Stimulated activated naive CD4-positive, alpha-beta T cell treated with Interleukin-2 at 50 U/mL for 16 hours (primary cell): ENCODE results near the gene PPP4C.
A peak's percentile ranks its signal among the peaks of the same experiment; 100 is the strongest.

Experiments
- DNase-seq: peaks from one replicate; lab custom pipeline; 2025; lab: John Stamatoyannopoulos, UW

Gene PPP4C

GRCh38 chr16:30082545-30083090 is 6.8 kb downstream of the PPP4C start:
- DNase-seq = no peak

DNA sequence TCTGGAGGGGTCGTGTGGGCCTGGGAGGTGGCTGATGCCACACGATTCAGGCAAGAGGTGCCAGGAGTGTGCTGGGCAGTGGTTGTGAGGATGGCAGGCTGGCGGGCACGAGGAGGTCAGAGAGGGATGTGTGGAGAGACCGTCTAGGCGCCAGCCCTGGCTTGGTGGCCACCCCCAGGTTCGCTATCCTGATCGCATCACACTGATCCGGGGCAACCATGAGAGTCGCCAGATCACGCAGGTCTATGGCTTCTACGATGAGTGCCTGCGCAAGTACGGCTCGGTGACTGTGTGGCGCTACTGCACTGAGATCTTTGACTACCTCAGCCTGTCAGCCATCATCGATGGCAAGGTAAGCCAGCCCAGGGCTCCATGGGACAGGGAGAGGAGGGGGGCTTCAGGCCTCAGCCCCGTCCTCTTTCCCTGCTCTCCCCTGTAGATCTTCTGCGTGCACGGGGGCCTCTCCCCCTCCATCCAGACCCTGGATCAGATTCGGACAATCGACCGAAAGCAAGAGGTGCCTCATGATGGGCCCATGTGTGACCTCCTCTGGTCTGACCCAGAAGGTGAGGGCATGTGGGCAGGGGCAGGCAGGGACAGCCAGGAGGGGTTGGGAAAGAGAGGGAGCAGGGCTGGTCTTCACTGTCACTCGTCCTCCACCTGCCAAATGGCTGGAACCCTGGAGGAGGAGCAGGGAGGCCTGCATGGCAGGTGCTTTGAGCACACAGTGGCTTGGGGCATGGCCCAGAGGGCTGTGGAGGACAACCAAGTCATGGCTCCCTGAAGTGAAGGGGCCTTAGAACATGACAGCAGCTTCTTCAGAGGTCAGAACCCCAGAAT is 7.6 kb downstream of the PPP4C start:
- no peak for DNase-seq

DNA sequence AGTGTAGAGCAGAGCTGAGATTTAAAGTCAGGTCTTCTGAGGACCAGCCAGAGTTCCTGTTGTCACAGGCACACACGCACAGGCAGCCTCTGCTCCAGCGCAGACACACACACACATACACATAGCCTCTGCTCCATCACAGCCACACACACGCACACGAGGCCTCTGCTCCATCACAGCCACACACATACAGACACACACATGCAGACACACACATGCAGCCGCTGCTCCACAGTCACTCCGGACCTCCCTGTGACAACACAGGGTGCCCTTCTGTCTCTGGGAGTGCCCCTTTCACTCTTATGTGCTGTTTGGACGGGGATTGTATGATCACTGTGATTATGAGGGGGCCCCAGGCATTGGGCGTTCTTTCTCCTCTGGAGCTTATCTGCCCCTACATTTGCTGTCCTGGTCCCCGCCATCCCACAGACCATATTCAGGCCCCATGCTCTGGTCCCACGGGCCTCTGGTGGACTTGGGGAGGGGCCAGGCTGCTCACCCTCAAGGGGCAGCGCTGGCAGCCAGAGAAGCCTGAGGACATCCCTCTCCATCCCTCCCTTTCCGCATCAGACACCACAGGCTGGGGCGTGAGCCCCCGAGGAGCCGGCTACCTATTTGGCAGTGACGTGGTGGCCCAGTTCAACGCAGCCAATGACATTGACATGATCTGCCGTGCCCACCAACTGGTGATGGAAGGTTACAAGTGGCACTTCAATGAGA is 8.5 kb downstream of the PPP4C start:
- DNase-seq = no peak

- no peak for DNase-seq
Measured at GRCh38 chr16:30084816-30085159, 9.0 kb downstream of the PPP4C start.

DNA sequence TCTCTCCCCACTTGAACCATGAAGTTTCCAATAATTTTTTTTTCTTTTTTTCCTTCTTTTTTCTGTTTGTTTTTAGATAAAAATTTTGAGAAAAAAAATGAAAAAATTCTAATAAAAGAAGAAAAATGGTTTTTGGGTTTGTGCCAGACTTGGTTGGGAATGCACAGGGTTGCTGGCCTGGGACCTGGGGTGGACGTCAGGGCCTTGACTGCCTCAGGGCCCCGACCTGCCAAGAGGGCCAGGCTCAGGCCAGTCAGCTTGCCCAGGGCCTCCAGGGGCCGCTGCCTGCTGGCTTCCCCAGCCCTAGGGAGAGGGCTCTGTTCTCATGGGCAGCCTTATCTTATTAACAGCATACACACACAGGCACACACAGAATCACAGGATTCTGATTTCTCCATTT is 9.5 kb downstream of the PPP4C start:
- no peak for DNase-seq

DNA sequence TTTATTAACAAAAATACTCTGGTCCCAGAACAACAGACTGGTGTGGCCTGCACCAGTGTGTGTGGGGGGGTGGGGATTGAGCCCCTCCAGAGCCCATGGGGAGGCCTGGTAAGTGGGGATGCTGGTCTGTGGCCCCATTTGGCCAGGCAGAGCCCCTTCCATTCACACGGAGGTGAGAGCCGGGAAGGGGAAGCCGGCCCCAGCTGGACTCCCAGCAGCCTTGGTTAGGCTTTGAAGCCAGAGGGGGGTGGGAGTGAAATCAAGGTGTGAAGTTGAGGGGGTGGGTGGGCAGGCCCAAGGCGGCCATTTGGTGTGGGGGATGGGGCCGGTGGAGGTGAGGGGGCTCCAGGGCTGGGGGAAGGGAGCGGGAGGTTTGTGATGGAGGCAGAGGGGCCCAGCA is 10.0 kb downstream of the PPP4C start:
- DNase-seq = no peak

- DNase-seq = no peak
Measured at GRCh38 chr16:30086291-30087140, 10.7 kb downstream of the PPP4C start.

DNA sequence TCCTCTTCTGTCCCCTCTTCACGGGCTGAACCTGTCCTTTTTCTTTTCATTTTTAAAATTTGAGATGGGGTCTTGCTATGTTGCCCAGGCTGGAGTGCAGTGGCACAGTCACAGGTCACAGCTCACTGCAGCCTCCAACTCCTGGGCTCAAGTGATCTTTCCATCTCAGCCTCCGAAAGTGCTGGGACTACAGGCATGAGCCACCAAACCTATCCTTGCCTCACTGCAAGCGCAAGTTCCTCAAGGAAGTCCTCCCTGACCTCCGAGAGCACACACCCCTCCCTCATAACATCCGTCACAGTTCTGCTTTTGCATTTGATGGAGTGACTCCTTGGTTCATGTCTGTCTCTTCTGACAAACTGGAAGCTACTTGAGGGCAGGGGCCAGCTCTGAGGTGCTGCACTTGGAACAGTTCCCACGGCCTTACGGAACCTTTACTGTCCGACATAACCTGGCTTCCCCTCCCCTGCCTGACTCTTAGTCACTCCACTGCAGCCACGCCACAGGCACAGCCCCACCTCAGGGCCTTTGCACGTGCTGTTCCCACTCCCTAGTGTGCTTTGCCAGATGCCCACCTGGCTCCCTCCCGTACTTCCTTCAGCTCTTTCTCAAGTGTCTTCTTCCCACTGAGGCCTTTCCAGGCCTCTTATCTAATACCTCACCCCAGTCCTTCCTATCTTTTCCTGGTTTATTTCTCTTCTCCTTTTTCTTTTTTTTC is 11.5 kb downstream of the PPP4C start:
- no peak for DNase-seq

GRCh38 chr16:30088237-30088831 is 12.5 kb downstream of the PPP4C start:
- no peak for DNase-seq

- DNase-seq = no peak
Measured at GRCh38 chr16:30088832-30089624, 13.2 kb downstream of the PPP4C start.

DNA sequence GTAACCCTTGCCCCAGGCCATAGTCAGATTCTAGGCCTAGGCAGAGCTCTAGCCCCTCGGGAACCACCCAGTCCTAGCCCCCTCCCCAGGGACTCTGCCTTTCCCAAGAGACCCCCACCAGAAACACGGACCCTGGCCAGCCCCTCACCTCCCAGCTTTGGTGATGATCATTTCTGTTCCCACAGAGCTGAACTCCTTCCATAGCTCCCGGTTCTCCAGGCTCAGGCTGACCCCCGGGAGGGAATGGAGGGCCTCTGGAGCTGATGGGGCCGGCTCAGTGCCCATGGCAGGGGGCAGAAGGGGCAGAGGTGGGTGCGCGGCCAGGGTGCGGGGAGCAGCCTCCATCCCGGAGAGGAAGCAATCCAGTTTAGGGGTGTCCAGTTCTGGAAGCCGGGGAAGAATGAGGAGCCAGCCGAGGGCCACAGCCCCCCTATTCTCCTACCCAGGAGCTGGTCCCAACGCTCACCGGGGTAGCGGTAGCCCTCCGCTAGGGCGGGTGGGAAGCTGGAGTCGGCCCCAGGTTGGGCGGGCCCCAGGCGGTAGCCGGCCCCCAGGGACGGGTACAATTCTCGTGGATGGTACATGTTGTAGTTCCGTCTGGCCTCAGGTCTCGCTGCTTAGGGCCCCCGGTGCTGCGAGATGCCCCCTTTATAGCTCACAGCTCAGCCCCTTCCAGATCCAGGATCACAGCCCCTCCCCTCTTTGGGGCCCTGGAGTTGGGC is 15.0 kb downstream of the PPP4C start:
- no peak for DNase-seq

- DNase-seq = peak; percentile 90
Measured at GRCh38 chr16:30091474-30092372, 15.9 kb downstream of the PPP4C start, which contains the start of gene TBX6. TBX6 (minus strand) TSS chr16:30091924; CDS start chr16:30091193, 731 bp downstream.

DNA sequence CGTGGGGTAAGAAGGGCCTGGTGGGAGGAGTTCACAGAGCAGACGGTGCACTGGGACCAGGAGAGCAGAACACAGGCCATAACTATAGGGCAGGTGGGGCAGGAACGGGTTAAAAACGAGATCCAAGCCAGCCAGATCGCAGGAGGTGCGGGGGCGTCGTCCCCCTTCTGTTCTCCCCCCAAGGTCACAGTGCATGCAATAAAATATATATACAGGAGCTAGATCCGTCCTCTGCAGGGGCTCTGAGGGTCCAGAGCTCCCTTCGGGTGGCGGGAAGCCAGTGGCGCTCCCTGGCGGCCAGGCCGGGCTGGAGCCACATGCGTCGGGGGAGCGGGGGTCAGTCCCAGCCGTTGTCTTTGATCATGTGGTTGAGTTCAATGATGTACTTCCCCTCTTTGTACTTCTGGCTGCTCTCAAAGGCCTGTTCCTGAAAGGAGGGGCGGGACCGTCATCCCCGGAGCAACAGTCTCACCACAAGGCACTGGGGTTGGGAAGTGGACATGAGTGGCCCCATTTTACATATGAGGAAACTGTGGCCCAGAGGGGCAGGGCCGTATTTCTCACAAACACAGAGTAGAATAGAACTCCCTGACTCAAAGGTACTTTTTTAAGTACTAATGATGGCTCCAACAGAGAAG is 16.7 kb downstream of the PPP4C start:
- peak; percentile 62 for DNase-seq

DNA sequence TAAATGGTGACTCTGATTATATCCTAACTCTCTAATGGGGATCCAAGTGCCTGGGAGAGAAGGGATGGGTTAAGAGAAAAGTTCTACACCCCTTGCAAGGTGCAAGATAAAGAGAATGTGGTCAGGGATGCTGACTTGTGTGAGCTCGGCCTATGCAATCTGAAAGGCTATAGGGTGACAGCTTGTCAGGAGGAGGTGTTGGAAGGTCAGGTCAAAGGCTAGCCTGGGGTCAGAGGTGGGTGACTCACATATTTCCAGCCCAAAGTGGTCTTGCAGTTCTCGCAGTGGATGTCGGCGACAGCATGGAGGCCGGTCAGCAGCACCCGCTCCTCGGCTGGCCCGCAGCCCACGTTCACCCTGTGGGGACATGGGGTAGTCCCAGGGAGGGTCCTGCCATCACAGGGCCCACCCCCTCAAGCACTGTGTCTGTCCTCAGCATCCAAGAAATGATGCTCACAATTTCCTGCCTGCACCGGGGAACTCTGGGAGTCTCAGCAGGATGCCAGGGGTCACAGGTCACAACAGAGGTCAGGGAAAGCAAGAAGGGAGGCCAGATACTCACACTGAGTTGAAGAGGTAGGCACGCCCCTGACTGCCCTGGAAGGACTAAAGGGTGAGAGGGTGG is 18.9 kb downstream of the PPP4C start:
- no peak for DNase-seq

GRCh38 chr16:30095166-30096078 is 19.6 kb downstream of the PPP4C start:
- DNase-seq = no peak

DNA sequence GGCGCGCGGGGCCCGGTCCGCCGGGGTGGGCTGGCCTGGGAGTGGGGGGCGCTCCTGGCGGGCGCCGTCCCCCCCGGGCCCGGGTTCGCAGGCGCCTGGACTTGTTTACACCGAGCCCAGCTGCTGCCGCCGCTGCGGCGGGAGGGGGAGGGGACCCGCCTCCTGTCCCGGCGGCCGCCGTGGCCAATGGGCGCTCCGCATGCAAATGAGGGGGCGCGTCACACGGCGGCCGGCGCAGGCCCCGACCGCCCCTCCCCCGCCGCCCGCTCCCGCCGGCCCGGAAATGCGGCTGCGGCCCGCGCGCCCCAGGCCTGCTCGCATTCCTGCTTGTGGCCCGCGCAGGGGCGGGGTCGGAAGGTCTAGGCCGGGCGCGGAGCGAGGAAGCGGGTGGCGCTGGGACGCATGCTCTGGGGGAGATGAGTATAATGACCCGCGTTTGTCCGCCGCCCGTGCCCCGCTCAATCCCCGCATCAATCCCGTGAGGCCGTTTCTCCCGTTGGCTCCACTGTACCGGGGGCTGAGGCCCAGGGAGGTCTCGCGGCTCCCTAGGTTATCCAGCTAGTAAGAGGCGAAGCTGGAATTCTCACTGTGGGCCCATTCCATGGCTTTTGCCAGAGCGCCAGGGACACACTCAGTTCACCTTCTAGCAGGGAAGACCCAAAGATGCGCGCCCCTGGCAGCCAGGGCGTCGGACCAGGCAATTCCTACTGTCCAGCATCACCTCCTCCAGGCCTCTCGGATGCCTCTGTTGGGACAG is 20.5 kb downstream of the PPP4C start, which contains the start of gene YPEL3:
TSS of gene YPEL3 (minus strand) at position 109 of the 757 bp plus-strand sequence. CDS start 731 bp downstream, outside the sequence.
- peak; percentile 83 for DNase-seq
